GM12878 (cell line): Measurements from ENCODE around the gene STEAP1B. TPM values are rescaled to one million over a fixed set of nuclear protein-coding genes. Genes with fewer than 3 reads are reported as not detected.

ENCODE experiments used
- BCL11A ChIP-seq: IDR thresholded peaks from 2 replicates; pipeline ENCODE4 v1.6.1; 2011; ENCODE audit warnings: low read depth, low read length
- CUX1 ChIP-seq: IDR thresholded peaks from 2 replicates; pipeline ENCODE4 v1.6.1; 2012; ENCODE audit warnings: improper control_type of control experiment, low read depth, low read length; ENCODE audit not compliant: insufficient replicate concordance
- HCFC1 ChIP-seq: fragments of 150-350 bp; IDR thresholded peaks from 2 replicates; pipeline ENCODE4 v1.6.1; 2014; ENCODE audit warnings: low read length
- IRF4 ChIP-seq: IDR thresholded peaks from 2 replicates; pipeline ENCODE4 v1.6.1; 2011; ENCODE audit warnings: low read depth, low read length
- MEF2A ChIP-seq: IDR thresholded peaks from 2 replicates; pipeline ENCODE4 v1.6.1; 2011; ENCODE audit warnings: low read depth, mild to moderate bottlenecking, low read length, moderate library complexity; ENCODE audit not compliant: insufficient read depth
- MTA2 ChIP-seq: fragments of 450-650 bp; IDR thresholded peaks from 2 replicates; pipeline ENCODE4 v1.6.1; 2016; ENCODE audit warnings: low read depth, mild to moderate bottlenecking, moderate library complexity
- PAX5 ChIP-seq: IDR thresholded peaks from 2 replicates; pipeline ENCODE4 v1.6.1; 2011; ENCODE audit warnings: low read depth, low read length, borderline replicate concordance
- SMC3 ChIP-seq: IDR thresholded peaks from 2 replicates; pipeline ENCODE4 v1.6.1; 2011; ENCODE audit warnings: low read length, improper control_type of control experiment, borderline replicate concordance
- ZNF592 ChIP-seq: fragments of 450-650 bp; IDR thresholded peaks from 2 replicates; pipeline ENCODE4 v1.6.1; 2017; ENCODE audit warnings: mild to moderate bottlenecking, moderate library complexity
- polyA plus RNA-seq, 11 experiments: library from polyadenylated mRNA; depleted of rRNA in 4 of 11; unstranded in 6 of 11; stranded (reverse) in 5 of 11; fragments of >200 nt; fragmentation: Nextera tagmentation in 4 of 11; fragmentation: Illumina TruSeq in 1 of 11; extraction: Ambion mirVana in 4 of 11; extraction: Trizol in 1 of 11; gene quantifications; 1 replicate in 1 of 11; 2 replicates in 10 of 11; pipeline versions ENCODE4 v1.2.1 to v1.2.3, GENCODE V29; 2011 to 2016; ENCODE audit warnings: inconsistent platforms in 2 of 11, missing spikeins in 2 of 11, low read depth in 1 of 11
- total RNA-seq, 4 experiments: library from RNA; depleted of rRNA in 3 of 4; stranded (reverse); fragments of >200 nt in 3 of 4; fragmentation: Illumina TruSeq in 1 of 4; extraction: Trizol in 1 of 4; gene quantifications; 2 replicates each; pipeline versions ENCODE4 v1.2.1 to v1.2.3, GENCODE V29; 2013 to 2021

The STEAP1B gene
- total and polyA plus RNA-seq, 10 of the 15 experiments (the other 5 are each of a cell fraction or from before 2014, with no cell fraction given), result 0.14 TPM; not detected in 9

GRCh38 chr7:22386206-22386858, 113.7 kb downstream of the STEAP1B start (continued):
- peak; percentile 62 for TF ChIP-seq CUX1
- peak; percentile 78; the same call in 1 of the 2 replicates for TF ChIP-seq PAX5
- no peak for TF ChIP-seq ZNF592
- 0 out of 2 replicates have a peak, but pooled peaks have one; percentile 23 for TF ChIP-seq MTA2
- TF ChIP-seq HCFC1, result no peak
- peak; percentile 54; the same call in 1 of the 2 replicates for TF ChIP-seq MEF2A
- no peak for TF ChIP-seq SMC3
- TF ChIP-seq BCL11A, result peak; percentile 51; the same call in 1 of the 2 replicates
- peak; percentile 43; the same call in 1 of the 2 replicates for TF ChIP-seq IRF4
